ENCODE data around the gene SAMD15.
"Not testable (repeated sequence)": the region's sequence is repeated elsewhere in the genome, so short reads cannot be mapped to it uniquely, and the experiment has no call there.

The SAMD15 gene

GRCh38 chr14:77416098-77416497 is 38.9 kb downstream of the SAMD15 start:
- H3K4me3 Mint-ChIP-seq, H3K27ac Mint-ChIP-seq, H3K4me1 Mint-ChIP-seq, H3K27me3 Mint-ChIP-seq: not testable (repeated sequence)
- Mint-ChIP-seq H3K36me3 (peaks cover 13% of the 10 kb centered on the region), H3K9me3 (peaks cover 21% of the 10 kb centered on the region)

- Mint-ChIP-seq H3K36me3 (peaks cover 19% of the 10 kb centered on the region), H3K9me3 (peaks cover 21% of the 10 kb centered on the region), H3K4me3 (no peak overlapping the region), H3K4me1 (no peaks in the 10 kb centered on the region), H3K27me3 (no peaks in the 10 kb centered on the region), H3K27ac (no peak overlapping the region)
Observed at GRCh38 chr14:77416836-77417235, 39.7 kb downstream of the SAMD15 start.

GRCh38 chr14:77421201-77421600 is 44.0 kb downstream of the SAMD15 start:
- Mint-ChIP-seq H3K4me1 (no peaks in the 10 kb centered on the region), H3K9me3 (peaks cover 16% of the 10 kb centered on the region), H3K4me3 (no peak overlapping the region), H3K27me3 (no peaks in the 10 kb centered on the region), H3K27ac (no peak overlapping the region), H3K36me3 (peaks cover 45% of the 10 kb centered on the region)

GRCh38 chr14:77423423-77423822 is 46.2 kb downstream of the SAMD15 start, which contains the start of gene NOXRED1:
TSS of gene NOXRED1 (minus strand) at chr14:77423523. CDS start at chr14:77422889, 634 bp downstream.
- Mint-ChIP-seq H3K27ac (no peak within 1 kb of the TSS), H3K9me3 (peaks cover 6% of the 10 kb centered on the region), H3K36me3 (peaks cover 61% of the 10 kb centered on the region), H3K4me3 (no peak within 1 kb of the TSS), H3K4me1 (no peaks in the 10 kb centered on the region), H3K27me3 (no peaks in the 10 kb centered on the region)

- Mint-ChIP-seq H3K4me1 (no peaks in the 10 kb centered on the region), H3K4me3 (no peak overlapping the region), H3K27ac (no peak overlapping the region), H3K27me3 (no peaks in the 10 kb centered on the region), H3K36me3 (peaks cover 65% of the 10 kb centered on the region), H3K9me3 (peaks cover 3% of the 10 kb centered on the region)
Observed at GRCh38 chr14:77424862-77425261, 47.7 kb downstream of the SAMD15 start.

GRCh38 chr14:77426396-77426795 is 49.2 kb downstream of the SAMD15 start:
- Mint-ChIP-seq H3K27ac (no peak overlapping the region), H3K4me3 (no peak overlapping the region), H3K36me3 (peaks cover 60% of the 10 kb centered on the region), H3K9me3 (no peaks in the 10 kb centered on the region), H3K27me3 (no peaks in the 10 kb centered on the region), H3K4me1 (no peaks in the 10 kb centered on the region)

GRCh38 chr14:77436042-77436441 is 58.9 kb downstream of the SAMD15 start:
- Mint-ChIP-seq H3K9me3 (no peaks in the 10 kb centered on the region), H3K4me3 (no peak overlapping the region), H3K27ac (no peak overlapping the region), H3K27me3 (no peaks in the 10 kb centered on the region), H3K36me3 (peaks cover 20% of the 10 kb centered on the region), H3K4me1 (no peaks in the 10 kb centered on the region)

GRCh38 chr14:77438596-77438995 is 61.4 kb downstream of the SAMD15 start:
- Mint-ChIP-seq H3K9me3 (no peaks in the 10 kb centered on the region), H3K27ac (no peak overlapping the region), H3K27me3 (no peaks in the 10 kb centered on the region), H3K4me3 (no peak overlapping the region), H3K4me1 (no peaks in the 10 kb centered on the region), H3K36me3 (peaks cover 22% of the 10 kb centered on the region)

GRCh38 chr14:77439861-77440260 is 62.7 kb downstream of the SAMD15 start:
- peaks cover 22% of the 10 kb centered on the region for H3K36me3 Mint-ChIP-seq
- no peak overlapping the region for H3K27ac Mint-ChIP-seq
- H3K27me3 Mint-ChIP-seq, result no peaks in the 10 kb centered on the region
- H3K9me3 Mint-ChIP-seq, result no peaks in the 10 kb centered on the region
- no peaks in the 10 kb centered on the region for H3K4me1 Mint-ChIP-seq
- H3K4me3 Mint-ChIP-seq, result no peak overlapping the region
